ENCODE measurements around the gene HOXA6. TPM values are rescaled to one million over a fixed set of nuclear protein-coding genes. Genes with fewer than 3 reads are reported as not detected.

Gene HOXA6
- total and polyA plus RNA-seq, 2 of the 4 experiments (the other 2 are of a cell fraction), result 1.4 to 1.8 TPM

GRCh38 chr7:27179030-27179429 is 31.5 kb upstream of the HOXA6 start:
- no peak overlapping the region for H3K4me3 ChIP-seq (ENCODE audit: insufficient read depth, low read depth, low read length)
- H3K56ac ChIP-seq (ENCODE audit: extremely low read depth, insufficient read depth, low read length), result no peak overlapping the region
- H2BK20ac ChIP-seq (ENCODE audit: low read depth, low read length), result no peak overlapping the region
- peaks cover 4% of the 10 kb centered on the region; the same call in 1 of the 2 replicates for H3K9me3 ChIP-seq (ENCODE audit: control insufficient read depth, insufficient read depth, low read length)
- H2AK9ac ChIP-seq (replicated peaks; ENCODE audit: low read depth, low read length, poor library complexity), result no peak overlapping the region
- no peaks in the 10 kb centered on the region for H3K79me1 ChIP-seq (ENCODE audit: low read depth in 1 of 2, low read length in 2 of 2)
- H2BK120ac ChIP-seq (ENCODE audit: low read depth, low read length), result no peak overlapping the region
- no peak overlapping the region for H2AFZ ChIP-seq (replicated peaks; ENCODE audit: low read length, poor library complexity)
- dilution Hi-C loops (cut with HindIII; ENCODE audit: low sequenced_read_pairs, unreplicated experiment) (no loop called here), in situ Hi-C loops (cut with MboI; ENCODE audit: low sequenced_read_pairs) (no loop called here), intact Hi-C loops (cut with micrococcal nuclease) (no loop called here)
- no peak overlapping the region for H3K27ac ChIP-seq (ENCODE audit: insufficient read depth, low read length)
- H3K18ac ChIP-seq (ENCODE audit: low read depth, low read length), result no peak overlapping the region
- peaks cover 88% of the 10 kb centered on the region for H3K27me3 ChIP-seq (ENCODE audit: control insufficient read depth, insufficient read depth, low read length)
- ATAC-seq (ENCODE audit: low read depth) (no peak), DNase-seq (no peak)
- no peak overlapping the region for H2BK15ac ChIP-seq (ENCODE audit: low read depth, low read length)
- 60% methylated on average over 4 of the region's 14 CpGs; no CpG with 5 or more reads in 1 of the 2 experiments for WGBS, 2 experiments (ENCODE audit: extremely low coverage in 2 of 2, insufficient read length in 1 of 2)
- H3K9ac ChIP-seq (ENCODE audit: low read depth, low read length), result no peak overlapping the region
- H3K4me1 ChIP-seq (ENCODE audit: control insufficient read depth, insufficient read depth, low read length), result no peaks in the 10 kb centered on the region; the same call in 1 of the 2 replicates
- TF ChIP-seq SMC3 (IDR thresholded peaks at IDR 0.05; ENCODE audit: low read depth, low read length), result no peak
- TF ChIP-seq MAZ (IDR thresholded peaks at IDR 0.05; ENCODE audit: borderline replicate concordance, low read depth, low read length), result no peak
- TF ChIP-seq FOS (IDR thresholded peaks at IDR 0.05; ENCODE audit: low read depth, low read length), result no peak
- no peak for TF ChIP-seq RAD21 (IDR thresholded peaks at IDR 0.05; ENCODE audit: low read length)
- no peak for TF ChIP-seq NFE2L2 (IDR thresholded peaks at IDR 0.05; ENCODE audit: low read depth, low read length)
- TF ChIP-seq, protein P1, sequence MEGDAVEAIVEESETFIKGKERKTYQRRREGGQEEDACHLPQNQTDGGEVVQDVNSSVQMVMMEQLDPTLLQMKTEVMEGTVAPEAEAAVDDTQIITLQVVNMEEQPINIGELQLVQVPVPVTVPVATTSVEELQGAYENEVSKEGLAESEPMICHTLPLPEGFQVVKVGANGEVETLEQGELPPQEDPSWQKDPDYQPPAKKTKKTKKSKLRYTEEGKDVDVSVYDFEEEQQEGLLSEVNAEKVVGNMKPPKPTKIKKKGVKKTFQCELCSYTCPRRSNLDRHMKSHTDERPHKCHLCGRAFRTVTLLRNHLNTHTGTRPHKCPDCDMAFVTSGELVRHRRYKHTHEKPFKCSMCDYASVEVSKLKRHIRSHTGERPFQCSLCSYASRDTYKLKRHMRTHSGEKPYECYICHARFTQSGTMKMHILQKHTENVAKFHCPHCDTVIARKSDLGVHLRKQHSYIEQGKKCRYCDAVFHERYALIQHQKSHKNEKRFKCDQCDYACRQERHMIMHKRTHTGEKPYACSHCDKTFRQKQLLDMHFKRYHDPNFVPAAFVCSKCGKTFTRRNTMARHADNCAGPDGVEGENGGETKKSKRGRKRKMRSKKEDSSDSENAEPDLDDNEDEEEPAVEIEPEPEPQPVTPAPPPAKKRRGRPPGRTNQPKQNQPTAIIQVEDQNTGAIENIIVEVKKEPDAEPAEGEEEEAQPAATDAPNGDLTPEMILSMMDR (conservative IDR thresholded peaks at IDR 0.05; ENCODE audit: low read depth, low read length), result no peak
- no peak for TF ChIP-seq RFX5 (IDR thresholded peaks at IDR 0.05; ENCODE audit: low read depth, low read length)
- TF ChIP-seq CHD1 (IDR thresholded peaks at IDR 0.05; ENCODE audit: low read depth, low read length), result no peak
- no peak for TF ChIP-seq CEBPB (IDR thresholded peaks at IDR 0.05; ENCODE audit: low read depth, low read length)
- no peak for TF ChIP-seq MXI1 (IDR thresholded peaks at IDR 0.05; ENCODE audit: borderline replicate concordance, low read depth, low read length)
- TF ChIP-seq MAFK (IDR thresholded peaks at IDR 0.05; ENCODE audit: low read depth, low read length), result no peak
- TF ChIP-seq, protein P2, sequence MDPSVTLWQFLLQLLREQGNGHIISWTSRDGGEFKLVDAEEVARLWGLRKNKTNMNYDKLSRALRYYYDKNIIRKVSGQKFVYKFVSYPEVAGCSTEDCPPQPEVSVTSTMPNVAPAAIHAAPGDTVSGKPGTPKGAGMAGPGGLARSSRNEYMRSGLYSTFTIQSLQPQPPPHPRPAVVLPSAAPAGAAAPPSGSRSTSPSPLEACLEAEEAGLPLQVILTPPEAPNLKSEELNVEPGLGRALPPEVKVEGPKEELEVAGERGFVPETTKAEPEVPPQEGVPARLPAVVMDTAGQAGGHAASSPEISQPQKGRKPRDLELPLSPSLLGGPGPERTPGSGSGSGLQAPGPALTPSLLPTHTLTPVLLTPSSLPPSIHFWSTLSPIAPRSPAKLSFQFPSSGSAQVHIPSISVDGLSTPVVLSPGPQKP (IDR thresholded peaks at IDR 0.05; ENCODE audit: borderline replicate concordance, low read depth, low read length), result no peak
- no peak for TF ChIP-seq RCOR1 (IDR thresholded peaks at IDR 0.05; ENCODE audit: insufficient replicate concordance, low read length)
- TF ChIP-seq POLR2A (IDR thresholded peaks at IDR 0.05; ENCODE audit: low read depth, low read length), result no peak
- TF ChIP-seq BHLHE40 (IDR thresholded peaks at IDR 0.05; ENCODE audit: low read depth, low read length), result no peak
- TF ChIP-seq USF2 (IDR thresholded peaks at IDR 0.05; ENCODE audit: low read depth, low read length), result no peak
- 0 out of 2 replicates have a peak, but pooled peaks cover 7% of the 10 kb centered on the region for H4K20me1 ChIP-seq (ENCODE audit: insufficient read depth, low read length)
- no peaks in the 10 kb centered on the region for H3K36me3 ChIP-seq (ENCODE audit: control insufficient read depth, insufficient read depth, low read length)
- H3K4ac ChIP-seq (ENCODE audit: low read depth, low read length), result no peak overlapping the region
- no peak overlapping the region for H4K91ac ChIP-seq (ENCODE audit: insufficient read depth, low read depth, low read length)
- H2BK5ac ChIP-seq (ENCODE audit: low read depth, low read length, poor library complexity, severe bottlenecking), result no peak overlapping the region
- BruUV-seq (replicated peaks), result no TSS peak
- H4K5ac ChIP-seq (ENCODE audit: low read depth, low read length), result no peak overlapping the region
- H3K4me2 ChIP-seq (ENCODE audit: low read depth, low read length), result no peak overlapping the region
- ChIA-PET POLR2A (ENCODE audit: unreplicated experiment) (no interaction called here), CTCF (interaction anchor here (0.6 to 1.3 kb wide), 7 partner anchors 11 to 810 kb away, joined by 3 to 8 read pairs (median 4); partner anchors contain the start of gene HOXA5)
- no peak overlapping the region for H3K14ac ChIP-seq (replicated peaks; ENCODE audit: low read depth, low read length)
- H4K8ac ChIP-seq (ENCODE audit: low read depth in 2 of 2, low read length in 2 of 2), result no peak overlapping the region
- H3K9me1 ChIP-seq (ENCODE audit: insufficient read depth, low read length), result no peaks in the 10 kb centered on the region
- H3K23ac ChIP-seq (ENCODE audit: low read depth, low read length), result no peak overlapping the region
- no peak overlapping the region for H2AK5ac ChIP-seq (ENCODE audit: low read depth, low read length)
